Prostate gland (tissue), 2 donors: Measurements from ENCODE around the gene LPAR1.

Source experiments
- CTCF ChIP-seq, 4 experiments: fragments of 200-600 bp in 2 of 4; fragments of 450-650 bp in 2 of 4; sonication (generic) in 2 of 4; IDR thresholded peaks; 1 replicate in 3 of 4; 2 replicates in 1 of 4; pipeline ENCODE4 v1.5.1; 2016 to 2019; ENCODE audit warnings: antibody characterized with exemption in 4 of 4, mild to moderate bottlenecking in 2 of 4, moderate library complexity in 2 of 4
- POLR2A ChIP-seq: fragments of 450-650 bp; IDR thresholded peaks from one replicate; pipeline ENCODE4 v1.6.1; 2016; ENCODE audit warnings: antibody characterized with exemption, mild to moderate bottlenecking
- POLR2AphosphoS5 ChIP-seq: sonication (generic); formaldehyde crosslinking; IDR thresholded peaks from one replicate; pipeline ENCODE4 v1.6.1; 2017; ENCODE audit warnings: antibody characterized with exemption

GRCh38 chr9:110880189-110880588, 158.1 kb downstream of the LPAR1 start:
- no peak for TF ChIP-seq CTCF (IDR thresholded peaks at IDR 0.05)
- TF ChIP-seq POLR2AphosphoS5, result no peak
- no peak for TF ChIP-seq POLR2A
